A673 (cell line): ENCODE measurements around the gene ZNF429.

Source experiments
- CTCF ChIP-seq: fragments of 300-800, 200-600 bp; sonication (generic); conservative IDR thresholded peaks from 2 replicates; pipeline ENCODE4 v1.5.1; 2017; ENCODE audit warnings: low read depth, mild to moderate bottlenecking, antibody characterized with exemption, low read length, moderate library complexity, mixed read lengths
- EZH2 ChIP-seq: fragments of 200-600 bp; sonication (generic); IDR thresholded peaks from 2 replicates; pipeline ENCODE4 v1.6.1; 2017; ENCODE audit warnings: borderline replicate concordance, low read depth, mild to moderate bottlenecking, mixed read lengths, antibody characterized with exemption, low read length; ENCODE audit not compliant: poor library complexity, severe bottlenecking

GRCh38 chr19:21571316-21571715 is 65.9 kb downstream of the ZNF429 start:
- TF ChIP-seq CTCF (no peak), EZH2 (no peak)
